IMR-90 (cell line): ENCODE measurements around the gene CMTM1.

Experiments
- CEBPB ChIP-seq: IDR thresholded peaks from 2 replicates; pipeline ENCODE4 v1.6.1; 2012; ENCODE audit warnings: low read depth, low read length, improper control_type of control experiment
- CTCF ChIP-seq: conservative IDR thresholded peaks from 2 replicates; pipeline ENCODE4 v1.5.1; 2012; ENCODE audit warnings: mild to moderate bottlenecking, low read depth, low read length, improper control_type of control experiment
- MAFK ChIP-seq: IDR thresholded peaks from 2 replicates; pipeline ENCODE4 v1.6.1; 2012; ENCODE audit warnings: low read depth, low read length, improper control_type of control experiment
- MAZ ChIP-seq: IDR thresholded peaks from 2 replicates; pipeline ENCODE4 v1.6.1; 2012; ENCODE audit warnings: low read depth, mild to moderate bottlenecking, low read length, improper control_type of control experiment, moderate library complexity, borderline replicate concordance
- MXI1 ChIP-seq: IDR thresholded peaks from 2 replicates; pipeline ENCODE4 v1.6.1; 2012; ENCODE audit warnings: low read depth, mild to moderate bottlenecking, low read length, moderate library complexity, borderline replicate concordance
- RAD21 ChIP-seq: IDR thresholded peaks from 2 replicates; pipeline ENCODE4 v1.6.1; 2012; ENCODE audit warnings: low read length, improper control_type of control experiment
- SMC3 ChIP-seq: fragments of 150-350 bp; IDR thresholded peaks from 2 replicates; pipeline ENCODE4 v1.6.1; 2016; ENCODE audit warnings: low read depth, mild to moderate bottlenecking, antibody characterized with exemption, low read length, moderate library complexity

- no peak for TF ChIP-seq CTCF
- TF ChIP-seq MXI1: no peak
- no peak for TF ChIP-seq SMC3
- no peak for TF ChIP-seq MAFK
- no peak for TF ChIP-seq RAD21
- no peak for TF ChIP-seq MAZ
- no peak for TF ChIP-seq CEBPB
Measured at GRCh38 chr16:66548068-66548467, 18.2 kb upstream of the CMTM1 start.
